ENCODE data around the gene HNRNPUL1. TPM values are rescaled to one million over a fixed set of nuclear protein-coding genes. Genes with fewer than 3 reads are reported as not detected.

The HNRNPUL1 gene
- total RNA-seq, 2 donors from 2014 or later, result 76.0 to 87.3 TPM

DNA sequence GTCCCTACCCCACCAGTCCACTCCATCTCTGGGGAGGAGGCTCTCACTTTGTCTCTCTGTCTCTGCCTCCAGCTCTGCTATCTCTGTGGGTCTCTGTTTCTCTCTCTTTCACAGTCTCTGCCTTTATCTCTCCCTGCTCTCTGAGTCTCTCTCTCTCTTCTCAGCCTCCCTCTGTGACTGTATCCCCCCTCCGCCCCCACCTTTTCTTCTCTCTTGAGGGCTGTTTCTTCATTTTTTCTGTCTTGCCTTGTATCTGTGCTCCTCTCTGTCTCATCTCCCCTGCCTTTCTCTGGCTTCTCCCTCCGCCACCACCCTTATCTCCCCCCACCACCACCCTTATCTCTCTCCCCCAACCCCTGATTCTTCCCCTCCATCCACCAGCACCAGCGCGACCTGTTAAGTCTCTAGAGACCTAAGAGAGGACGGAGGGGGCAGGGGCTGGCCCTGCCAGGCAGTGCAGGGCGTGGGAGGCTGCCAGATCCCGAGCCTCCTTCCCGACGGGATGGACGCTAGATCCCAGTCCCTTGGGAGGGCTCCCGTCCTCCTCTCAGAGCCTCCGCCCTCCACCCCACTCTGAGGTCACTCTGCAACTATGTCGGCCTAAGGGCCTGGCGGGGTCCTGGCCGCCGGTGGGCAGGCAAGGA is 44.1 kb upstream of the HNRNPUL1 start:
- ATAC-seq, result peak; percentile 15
- TF ChIP-seq, protein P1, sequence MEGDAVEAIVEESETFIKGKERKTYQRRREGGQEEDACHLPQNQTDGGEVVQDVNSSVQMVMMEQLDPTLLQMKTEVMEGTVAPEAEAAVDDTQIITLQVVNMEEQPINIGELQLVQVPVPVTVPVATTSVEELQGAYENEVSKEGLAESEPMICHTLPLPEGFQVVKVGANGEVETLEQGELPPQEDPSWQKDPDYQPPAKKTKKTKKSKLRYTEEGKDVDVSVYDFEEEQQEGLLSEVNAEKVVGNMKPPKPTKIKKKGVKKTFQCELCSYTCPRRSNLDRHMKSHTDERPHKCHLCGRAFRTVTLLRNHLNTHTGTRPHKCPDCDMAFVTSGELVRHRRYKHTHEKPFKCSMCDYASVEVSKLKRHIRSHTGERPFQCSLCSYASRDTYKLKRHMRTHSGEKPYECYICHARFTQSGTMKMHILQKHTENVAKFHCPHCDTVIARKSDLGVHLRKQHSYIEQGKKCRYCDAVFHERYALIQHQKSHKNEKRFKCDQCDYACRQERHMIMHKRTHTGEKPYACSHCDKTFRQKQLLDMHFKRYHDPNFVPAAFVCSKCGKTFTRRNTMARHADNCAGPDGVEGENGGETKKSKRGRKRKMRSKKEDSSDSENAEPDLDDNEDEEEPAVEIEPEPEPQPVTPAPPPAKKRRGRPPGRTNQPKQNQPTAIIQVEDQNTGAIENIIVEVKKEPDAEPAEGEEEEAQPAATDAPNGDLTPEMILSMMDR (IDR thresholded peaks at IDR 0.05), result no peak
- no peak for TF ChIP-seq POLR2A (IDR thresholded peaks at IDR 0.05)
- Histone ChIP-seq H3K27me3 (peaks cover 0 to 14% of the 10 kb centered on the region in 2 donors), H3K4me1 (peaks cover 10% of the 10 kb centered on the region), H3K36me3 (replicated peaks in 1 of 2; ENCODE audit: insufficient read depth in 1 of 2, low read depth in 2 of 2) (no peaks in the 10 kb centered on the region), H3K9me3 (no peaks in the 10 kb centered on the region), H3K4me3 (no peak overlapping the region), H3K27ac (peak overlapping the region in 2 of 4 donors; percentile 41 to 53)
- DNase-seq, result peak in 3 of 4 donors; percentile 14 to 32 (median 22)
- 10 to 33% methylated on average over 9 to 16 of the region's 16 CpGs for WGBS, 2 donors
- intact Hi-C loops (cut with DNase I), result no loop called here

DNA sequence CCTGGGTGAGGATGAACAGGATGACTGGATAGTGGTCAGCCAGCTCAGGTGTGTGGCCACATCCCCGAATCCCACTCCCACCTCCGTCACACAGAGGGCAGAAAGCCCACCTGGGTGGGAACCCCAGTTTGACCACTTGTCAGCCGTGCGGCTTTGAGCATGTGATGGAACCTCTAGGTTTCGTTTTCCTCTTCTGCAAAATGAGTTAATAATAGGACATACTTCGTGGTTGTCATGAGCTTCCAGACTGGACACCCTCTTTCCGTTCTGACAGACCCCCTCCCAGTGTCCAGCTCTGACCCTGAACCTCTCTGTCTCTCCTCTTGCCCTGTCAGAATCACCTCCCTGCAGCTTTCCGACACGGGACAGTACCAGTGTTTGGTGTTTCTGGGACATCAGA is 43.4 kb upstream of the HNRNPUL1 start:
- H3K4me3 ChIP-seq, result no peak overlapping the region
- no peaks in the 10 kb centered on the region for H3K9me3 ChIP-seq
- H3K36me3 ChIP-seq (replicated peaks in 1 of 2; ENCODE audit: insufficient read depth in 1 of 2, low read depth in 2 of 2), result no peaks in the 10 kb centered on the region
- WGBS, 2 donors, result 45 to 47% methylated on average over 9 of the region's 9 CpGs
- TF ChIP-seq POLR2A (IDR thresholded peaks at IDR 0.05), result no peak
- TF ChIP-seq, protein P1 (IDR thresholded peaks at IDR 0.05), result no peak
- intact Hi-C loops (cut with DNase I), result no loop called here
- DNase-seq (no peak), ATAC-seq (no peak)
- peak overlapping the region in 1 of 4 donors; percentile 53 for H3K27ac ChIP-seq
- H3K27me3 ChIP-seq, result peaks cover 0 to 14% of the 10 kb centered on the region in 2 donors
- H3K4me1 ChIP-seq, result peaks cover 13% of the 10 kb centered on the region

DNA sequence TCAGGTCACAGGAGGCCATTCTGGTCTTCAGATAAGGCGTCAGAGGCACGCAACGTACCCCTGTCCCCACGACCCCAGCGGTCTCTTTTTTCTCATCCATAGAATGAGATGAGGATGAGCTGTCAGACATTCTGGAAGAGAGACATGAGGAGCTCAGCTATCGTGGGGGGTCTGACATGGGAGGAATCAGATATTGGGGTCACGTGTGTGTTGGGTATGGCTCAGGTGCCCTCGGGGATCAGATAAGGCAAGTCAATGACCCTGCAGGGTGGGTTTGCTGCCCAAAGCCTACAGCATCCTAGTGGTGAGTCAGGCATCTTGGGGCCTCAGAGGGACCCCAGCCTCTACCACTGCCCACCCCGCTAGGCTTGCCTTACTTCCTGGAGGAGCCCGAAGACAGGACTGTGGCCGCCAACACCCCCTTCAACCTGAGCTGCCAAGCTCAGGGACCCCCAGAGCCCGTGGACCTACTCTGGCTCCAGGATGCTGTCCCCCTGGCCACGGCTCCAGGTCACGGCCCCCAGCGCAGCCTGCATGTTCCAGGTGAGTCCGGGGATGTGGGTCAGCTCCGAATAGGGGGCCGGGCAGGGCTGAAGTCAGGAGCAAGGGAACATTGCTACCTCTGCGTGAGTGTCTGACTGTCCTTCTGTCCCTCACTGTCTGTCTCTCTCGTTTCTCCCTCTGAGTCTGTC is 42.5 kb upstream of the HNRNPUL1 start:
- intact Hi-C loops (cut with DNase I), result no loop called here
- TF ChIP-seq, protein P1 (IDR thresholded peaks at IDR 0.05), result no peak
- no peak for TF ChIP-seq POLR2A (IDR thresholded peaks at IDR 0.05)
- H3K9me3 ChIP-seq, result no peaks in the 10 kb centered on the region
- peaks cover 0 to 14% of the 10 kb centered on the region in 2 donors for H3K27me3 ChIP-seq
- H3K36me3 ChIP-seq (replicated peaks in 1 of 2; ENCODE audit: insufficient read depth in 1 of 2, low read depth in 2 of 2), result no peaks in the 10 kb centered on the region
- ATAC-seq (no peak), DNase-seq (no peak)
- H3K27ac ChIP-seq, result no peak overlapping the region
- no peak overlapping the region for H3K4me3 ChIP-seq
- peaks cover 22% of the 10 kb centered on the region for H3K4me1 ChIP-seq
- 64 to 75% methylated on average over 11 to 20 of the region's 20 CpGs for WGBS, 2 donors

DNA sequence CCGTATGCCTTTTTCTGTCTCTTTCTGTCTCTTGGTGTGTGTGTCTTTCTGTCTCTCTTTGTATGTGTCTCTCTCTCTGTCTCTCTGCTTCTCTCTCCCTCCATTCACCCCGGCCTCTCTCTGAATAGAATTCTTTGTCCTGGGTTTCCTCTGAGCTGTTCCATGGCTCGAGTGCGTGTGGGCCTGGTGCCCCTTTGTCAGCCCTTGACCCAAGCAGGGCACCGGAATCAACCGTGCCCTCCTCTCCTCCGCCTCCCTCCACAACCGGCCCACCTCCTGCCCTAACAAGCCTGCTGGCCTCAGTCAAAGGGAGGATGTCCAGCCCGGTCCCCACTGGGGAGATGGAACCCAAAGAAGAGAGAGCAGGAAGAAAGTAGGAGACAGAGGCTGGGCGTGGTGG is 41.9 kb upstream of the HNRNPUL1 start:
- WGBS, 2 donors, result 65 to 71% methylated on average over 10 of the region's 10 CpGs
- no peak for TF ChIP-seq POLR2A (IDR thresholded peaks at IDR 0.05)
- TF ChIP-seq, protein P1 (IDR thresholded peaks at IDR 0.05), result no peak
- no peak overlapping the region for H3K4me3 ChIP-seq
- H3K9me3 ChIP-seq, result no peaks in the 10 kb centered on the region
- intact Hi-C loops (cut with DNase I), result no loop called here
- ATAC-seq (no peak), DNase-seq (no peak)
- H3K36me3 ChIP-seq (replicated peaks in 1 of 2; ENCODE audit: insufficient read depth in 1 of 2, low read depth in 2 of 2), result no peaks in the 10 kb centered on the region
- peaks cover 26% of the 10 kb centered on the region for H3K4me1 ChIP-seq
- H3K27ac ChIP-seq, result no peak overlapping the region
- peaks cover 0 to 14% of the 10 kb centered on the region in 2 donors for H3K27me3 ChIP-seq

All from body of pancreas (tissue), 4 donors.